22Rv1 (cell line): Measurements from ENCODE around the gene SARDH.
"Not testable (repeated sequence)": the region's sequence is repeated elsewhere in the genome, so short reads cannot be mapped to it uniquely, and the experiment has no call there.

ENCODE experiments used
- H3K27ac ChIP-seq: fragments of 450-650 bp; 2 replicates; pipeline ENCODE4 v1.5.1; 2017
- CTCF ChIP-seq: fragments of 450-650 bp; IDR thresholded peaks from 2 replicates; pipeline ENCODE4 v1.5.1; 2017; ENCODE audit warnings: mild to moderate bottlenecking
- ZFX ChIP-seq: fragments of 450-650 bp; IDR thresholded peaks from 2 replicates; pipeline ENCODE4 v1.6.1; 2017; ENCODE audit warnings: antibody characterized with exemption, borderline replicate concordance

The SARDH gene

GRCh38 chr9:133680250-133680975, 57.7 kb downstream of the SARDH start:
- H3K27ac ChIP-seq: no peak overlapping the region
- TF ChIP-seq ZFX (no peak), CTCF (no peak)

- no peak overlapping the region for H3K27ac ChIP-seq
- no peak for TF ChIP-seq ZFX
- no peak for TF ChIP-seq CTCF
Measured at GRCh38 chr9:133679466-133680061, 58.6 kb downstream of the SARDH start.

- no peak overlapping the region for H3K27ac ChIP-seq
- TF ChIP-seq ZFX: no peak
- TF ChIP-seq CTCF: no peak
Measured at GRCh38 chr9:133679056-133679455, 59.1 kb downstream of the SARDH start.

- no peak overlapping the region for H3K27ac ChIP-seq
- TF ChIP-seq CTCF: no peak
Measured at GRCh38 chr9:133677126-133678010, 60.8 kb downstream of the SARDH start.

DNA sequence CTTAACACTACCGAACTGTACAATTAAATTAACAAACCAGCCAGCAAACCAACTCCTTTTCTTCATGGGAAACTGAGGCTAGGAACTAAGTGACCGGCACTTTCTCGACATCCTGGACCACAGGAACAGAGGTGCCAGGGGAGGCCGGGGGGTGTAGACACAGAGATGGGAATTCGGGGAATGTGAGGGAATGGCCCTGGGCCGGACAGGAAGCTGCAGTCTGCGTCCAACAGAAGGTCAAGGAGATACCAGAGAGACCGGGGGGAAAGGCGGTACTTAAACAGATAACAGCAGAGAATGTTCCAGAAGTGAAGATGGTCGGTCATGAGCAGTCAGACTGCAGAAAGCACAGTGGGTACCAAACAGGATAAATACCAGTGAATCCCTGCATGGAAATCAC, 61.7 kb downstream of the SARDH start:
- TF ChIP-seq ZFX (no peak), CTCF (no peak)
- H3K27ac ChIP-seq: no peak overlapping the region

GRCh38 chr9:133675796-133676195, 62.4 kb downstream of the SARDH start:
- not testable (repeated sequence) for H3K27ac ChIP-seq

DNA sequence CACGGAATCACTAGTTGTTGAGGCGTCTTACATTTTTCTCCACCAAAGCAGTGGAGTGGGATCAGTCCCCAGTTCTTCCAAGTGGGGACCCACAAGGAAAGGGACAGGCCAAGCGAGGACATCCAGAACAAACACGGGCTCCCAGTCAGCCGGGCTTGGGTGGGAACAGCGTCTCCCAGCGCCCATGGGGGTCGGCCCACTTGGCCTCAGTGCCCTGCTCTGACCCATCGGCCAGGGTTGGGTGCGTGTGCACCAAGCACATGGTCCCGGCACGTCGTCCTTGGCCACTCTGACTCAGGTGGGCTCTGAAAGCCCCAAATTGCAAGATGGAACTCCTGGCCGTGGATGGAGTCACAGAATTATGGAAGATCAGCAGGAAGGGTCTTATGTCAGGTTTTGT, 64.1 kb downstream of the SARDH start:
- no peak overlapping the region for H3K27ac ChIP-seq
- no peak for TF ChIP-seq CTCF
- TF ChIP-seq ZFX: no peak
